HG02981 (cell line): ENCODE measurements around the gene NIPAL4.
"Not testable (repeated sequence)": the region's sequence is repeated elsewhere in the genome, so short reads cannot be mapped to it uniquely, and the experiment has no call there.

ENCODE experiments used
- ATAC-seq: cut with Tn5 transposase; IDR thresholded peaks from one replicate; pipeline ENCODE4 v1.9.1; 2021; ENCODE audit warnings: mild to moderate bottlenecking, moderate library complexity; ENCODE audit not compliant: unreplicated experiment

The NIPAL4 gene

DNA sequence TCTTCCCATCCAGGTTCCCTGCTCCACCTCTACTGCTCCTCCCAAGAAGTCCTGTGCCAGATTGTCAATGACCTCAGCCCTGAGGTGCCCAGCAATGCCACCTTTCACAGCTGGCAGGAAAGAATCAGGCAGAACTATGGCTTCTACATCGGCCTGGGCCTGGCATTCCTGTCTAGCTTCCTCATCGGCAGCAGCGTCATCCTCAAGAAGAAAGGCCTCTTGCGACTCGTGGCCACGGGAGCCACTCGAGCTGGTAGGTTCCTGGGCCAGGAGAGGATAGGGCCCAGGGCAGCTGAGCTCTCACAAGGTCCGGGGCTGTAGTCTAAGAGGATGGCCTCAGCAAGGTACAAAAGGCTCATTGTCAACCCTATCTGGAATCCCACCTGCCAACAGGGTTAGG lies 3.1 kb downstream of the NIPAL4 start:
- ATAC-seq, result no peak

DNA sequence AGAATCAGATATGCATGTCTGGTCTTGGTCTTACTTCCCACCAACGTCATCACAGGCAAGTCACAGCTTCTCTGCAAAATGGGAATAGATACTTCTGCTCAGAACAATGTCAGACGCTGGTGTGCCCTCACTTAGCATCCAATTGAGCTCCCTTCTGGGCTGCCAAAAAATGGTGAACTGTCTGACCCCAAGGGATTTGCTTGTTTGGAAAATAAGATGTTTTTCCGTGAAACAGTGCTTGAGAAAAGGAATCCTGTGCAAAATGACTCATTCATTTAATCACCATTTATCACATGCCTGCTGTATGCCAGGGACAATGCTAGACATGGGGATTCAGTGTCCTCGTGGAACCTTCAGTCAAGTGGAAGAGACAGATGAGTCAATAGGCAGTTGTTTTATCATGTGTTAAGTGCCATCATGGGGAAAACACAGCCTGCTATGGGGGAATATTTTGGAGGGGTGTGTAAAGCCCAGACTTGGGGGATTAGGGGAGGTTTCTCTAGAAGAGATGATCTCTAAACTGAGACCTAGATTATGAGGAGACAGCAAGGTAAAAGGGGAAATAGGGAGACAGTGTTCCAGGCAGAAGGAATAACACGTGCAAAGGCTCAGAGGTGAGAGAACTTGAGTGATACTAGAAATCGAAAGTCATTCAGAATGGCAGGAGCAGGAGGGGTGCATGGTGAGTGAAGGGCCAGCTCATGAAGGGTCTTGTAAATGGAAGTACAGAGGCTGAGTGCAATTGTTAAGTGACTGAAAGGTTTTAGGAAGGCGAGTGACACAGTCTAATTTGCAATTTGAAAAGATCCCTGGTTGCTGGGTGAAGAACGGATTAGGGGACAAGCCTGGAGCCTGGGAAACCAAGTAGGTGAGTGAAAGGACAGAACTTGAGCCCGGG lies 3.9 kb downstream of the NIPAL4 start:
- no peak for ATAC-seq

GRCh38 chr5:157464519-157465171 lies 4.6 kb downstream of the NIPAL4 start:
- ATAC-seq, result peak; percentile 79

- ATAC-seq, result no peak
These were observed 8.4 kb downstream of the NIPAL4 start for GRCh38 chr5:157468293-157468965.

- ATAC-seq, result no peak
These were observed 9.1 kb downstream of the NIPAL4 start for GRCh38 chr5:157469073-157469472.

GRCh38 chr5:157469687-157470086 lies 9.7 kb downstream of the NIPAL4 start:
- no peak for ATAC-seq

- ATAC-seq, result no peak
These were observed 10.6 kb downstream of the NIPAL4 start for GRCh38 chr5:157470631-157471030.

GRCh38 chr5:157471709-157472108 lies 11.7 kb downstream of the NIPAL4 start:
- peak; percentile 57 for ATAC-seq

DNA sequence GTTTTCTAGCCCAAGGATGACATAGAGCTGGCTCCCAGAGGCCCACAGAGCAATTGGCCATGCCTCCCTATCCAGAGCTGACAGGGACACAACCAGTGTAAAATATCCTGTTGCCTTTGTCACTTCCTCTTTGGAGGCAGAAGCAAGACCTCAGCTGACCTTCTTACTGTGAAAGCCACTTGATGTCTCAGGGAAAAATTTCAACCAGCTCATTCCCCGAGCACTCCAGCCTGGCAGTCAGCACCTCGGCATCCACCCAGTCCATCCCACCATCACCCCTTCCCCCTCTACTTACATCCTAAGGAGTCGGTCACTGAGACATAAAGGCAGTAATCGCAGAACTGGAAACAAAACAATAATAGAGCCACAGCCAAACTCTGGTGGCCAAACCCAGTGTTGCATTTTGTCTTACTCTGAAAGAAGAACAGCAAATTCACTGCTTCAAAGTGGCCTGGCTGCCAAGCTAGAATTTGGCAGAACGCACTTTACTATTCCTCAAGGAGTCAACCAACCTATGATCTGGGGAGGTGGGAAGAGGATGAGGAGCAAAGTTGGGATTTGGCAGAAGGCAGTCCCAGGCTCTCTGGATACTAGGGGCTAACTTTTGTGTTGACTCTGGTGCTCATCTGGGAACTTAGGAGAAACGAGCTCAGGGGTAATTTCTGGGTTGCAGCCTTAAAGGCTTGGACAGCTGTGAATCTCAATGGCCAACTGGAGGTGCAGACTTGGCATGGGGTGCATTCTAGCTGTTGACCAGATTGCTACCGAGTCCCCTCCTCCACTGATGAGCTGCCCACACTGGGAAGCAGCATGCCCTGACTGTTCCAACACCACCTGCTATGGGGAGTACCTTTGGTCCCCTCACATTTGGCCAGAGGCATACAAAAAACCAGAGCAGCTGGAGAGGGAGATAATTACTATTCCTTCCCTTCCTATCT lies 13.6 kb downstream of the NIPAL4 start:
- ATAC-seq, result no peak

DNA sequence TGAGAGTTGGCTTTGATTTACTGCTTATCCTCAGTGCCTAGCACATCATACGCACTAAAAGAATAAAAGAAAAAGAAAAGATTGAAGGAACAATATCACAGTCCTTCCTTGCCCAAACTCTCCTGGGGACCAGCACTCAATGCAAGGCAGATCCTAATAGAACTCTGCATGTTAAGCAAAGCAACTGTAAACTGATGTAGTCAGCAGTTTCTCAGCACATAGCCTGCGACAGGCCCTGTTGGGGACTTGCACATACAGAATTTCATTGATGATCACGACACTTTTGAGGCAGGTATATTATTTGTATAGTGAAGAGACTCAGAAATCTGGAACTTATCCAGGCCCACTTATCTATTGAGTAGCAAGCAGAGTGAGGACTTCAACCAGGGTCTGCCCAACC lies 15.4 kb downstream of the NIPAL4 start:
- ATAC-seq, result no peak

DNA sequence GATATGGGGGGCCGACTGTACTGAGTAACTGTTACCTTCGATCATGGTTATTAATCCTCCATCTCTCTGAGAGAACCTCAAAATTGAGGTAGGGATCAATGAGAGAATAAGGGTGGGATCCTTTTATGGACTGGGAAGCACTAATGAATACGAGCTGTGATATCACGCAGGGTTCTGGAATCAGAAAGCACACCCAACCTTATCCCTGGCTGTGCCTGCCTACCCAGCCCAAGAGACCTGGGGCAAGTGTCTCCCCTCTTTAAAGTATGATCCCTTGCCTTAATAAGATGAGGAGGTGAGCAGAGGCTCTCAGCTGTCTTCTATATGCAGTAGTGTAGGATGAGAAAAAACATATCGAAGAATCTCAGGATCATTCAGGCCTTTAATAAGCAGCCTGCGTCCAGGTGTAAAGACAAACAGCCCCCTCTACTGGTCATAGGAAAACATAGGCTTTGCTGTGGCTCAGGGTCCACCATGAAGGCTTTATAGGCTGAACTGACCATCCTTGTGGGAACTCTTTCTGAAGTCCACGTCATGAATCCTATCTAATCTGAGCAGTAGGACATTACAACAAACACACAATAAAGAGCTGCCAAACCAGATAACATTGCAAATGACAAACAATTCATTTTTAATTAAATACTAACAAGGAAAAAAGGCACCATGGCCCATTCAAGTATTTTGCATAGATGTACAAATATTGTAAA lies 16.8 kb downstream of the NIPAL4 start:
- peak; percentile 55 for ATAC-seq

- ATAC-seq, result no peak
These were observed 17.9 kb downstream of the NIPAL4 start for GRCh38 chr5:157477814-157478494.

GRCh38 chr5:157478726-157479125 lies 18.7 kb downstream of the NIPAL4 start:
- ATAC-seq, result no peak

DNA sequence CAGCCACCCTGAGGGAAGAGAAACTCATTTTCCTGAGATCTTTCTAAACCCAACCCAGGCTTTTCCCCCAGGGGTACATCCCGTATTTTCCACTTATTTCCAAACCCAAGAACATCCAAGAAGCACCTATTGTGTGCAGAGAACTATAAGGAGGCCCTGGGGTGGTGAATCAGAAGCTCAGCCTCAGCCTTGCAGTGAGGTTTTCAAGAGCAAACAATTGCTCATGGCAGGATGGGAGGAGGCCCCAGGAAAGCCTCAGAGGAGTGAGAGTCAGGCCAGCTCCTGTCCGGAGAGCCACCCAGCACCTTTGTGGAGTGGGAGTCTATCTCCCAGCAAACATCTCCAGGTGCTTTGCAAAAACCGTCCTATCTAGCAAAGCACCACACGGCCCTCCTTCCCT lies 19.2 kb downstream of the NIPAL4 start:
- no peak for ATAC-seq

- ATAC-seq, result no peak
These were observed 19.8 kb downstream of the NIPAL4 start for GRCh38 chr5:157479612-157480510.

DNA sequence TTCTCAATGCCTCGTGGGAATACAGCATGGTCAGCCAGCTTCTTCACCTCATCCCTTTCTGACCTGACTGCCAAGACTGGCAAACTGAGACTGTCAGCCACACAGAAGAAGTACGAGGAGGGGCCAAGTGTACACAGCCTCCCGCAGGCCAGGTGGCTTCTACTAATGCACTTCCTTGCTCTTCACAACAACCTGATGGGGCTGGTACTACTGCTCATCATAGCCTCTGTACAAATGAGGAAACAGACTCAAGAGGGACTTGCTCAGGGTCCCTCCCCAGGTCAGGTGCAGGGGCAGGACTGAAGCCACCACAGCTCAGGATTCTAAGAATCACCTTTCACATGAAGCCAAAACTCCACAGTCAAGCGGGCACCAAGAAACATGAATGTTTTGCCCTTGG lies 21.3 kb downstream of the NIPAL4 start:
- ATAC-seq, result no peak

DNA sequence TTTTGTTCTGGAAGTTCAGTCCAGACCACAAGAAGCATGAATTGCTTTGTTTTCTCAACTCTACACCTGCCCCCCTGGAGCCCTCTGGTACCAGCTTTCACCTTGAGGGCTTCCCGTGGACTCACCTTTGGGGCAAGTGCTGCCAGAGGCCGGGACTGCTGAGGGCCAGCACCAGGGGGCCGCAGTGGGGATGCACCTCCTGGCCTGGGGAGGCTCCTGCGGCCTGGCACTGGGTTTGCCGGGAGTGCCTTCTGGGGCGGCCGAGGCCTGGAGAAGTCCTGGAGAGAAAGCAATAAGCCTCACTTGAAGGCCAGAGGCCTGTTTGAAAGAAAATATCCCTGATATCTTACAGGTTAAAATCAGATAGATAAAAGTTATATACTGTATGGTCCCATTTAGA lies 21.7 kb downstream of the NIPAL4 start:
- ATAC-seq, result no peak

DNA sequence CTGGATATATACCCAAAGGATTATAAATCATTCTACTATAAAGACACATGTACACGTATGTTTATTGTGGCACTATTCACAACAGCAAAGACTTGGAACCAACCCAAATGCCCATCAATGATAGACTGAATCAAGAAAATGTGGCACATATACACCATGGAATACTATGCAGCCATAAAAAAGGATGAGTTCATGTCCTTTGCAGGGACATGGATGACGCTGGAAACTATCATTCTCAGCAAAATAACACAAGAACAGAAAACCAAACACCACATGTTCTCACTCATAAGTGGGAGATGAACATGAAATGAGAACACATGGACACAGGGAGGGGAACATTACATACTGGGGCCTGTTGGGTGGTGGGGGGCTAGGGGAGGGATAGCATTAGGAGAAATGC lies 22.7 kb downstream of the NIPAL4 start:
- not testable (repeated sequence) for ATAC-seq
